ENCODE measurements around the gene ERG. TPM values are rescaled to one million over a fixed set of nuclear protein-coding genes. Genes with fewer than 3 reads are reported as not detected.

Gene ERG
- total and polyA plus RNA-seq, 2 experiments from 2014 or later: 0.14 to 0.44 TPM

DNA sequence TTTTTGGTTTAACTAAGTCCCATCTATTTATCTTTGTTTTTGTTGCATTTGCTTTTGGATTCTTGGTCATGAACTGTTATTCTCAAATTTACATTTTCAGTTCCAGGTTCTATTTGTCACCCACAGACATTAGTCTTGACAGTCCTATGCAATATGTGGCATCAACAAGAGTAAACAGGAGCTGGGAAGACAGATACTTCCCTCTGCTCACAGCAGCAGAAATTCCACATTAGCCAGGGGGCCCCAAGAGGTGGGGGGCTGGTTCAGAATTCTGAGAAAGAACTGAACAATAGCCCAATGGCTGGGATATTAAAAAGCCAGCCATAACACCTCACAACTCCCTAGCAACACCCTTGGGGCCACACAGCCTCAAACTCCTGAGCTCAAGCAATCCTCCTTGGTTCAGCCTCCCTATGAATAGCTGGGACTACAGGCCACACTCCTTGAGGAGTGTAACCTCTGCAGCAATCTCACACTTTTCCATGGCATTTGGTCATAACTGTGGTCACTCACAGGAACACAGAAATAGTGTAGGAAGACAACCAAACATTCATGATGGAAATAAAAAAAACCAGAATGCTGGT is 67.8 kb downstream of the ERG start:
- no peaks in the 10 kb centered on the region for H3K79me2 ChIP-seq (replicated peaks; ENCODE audit: insufficient read depth)
- peaks cover 4% of the 10 kb centered on the region; the same call in 2 of the 3 replicates for H3K36me3 Mint-ChIP-seq (ENCODE audit: low read depth)
- ATAC-seq: no peak
- peaks cover 8% of the 10 kb centered on the region; the same call in 2 of the 3 replicates for H3K9me3 Mint-ChIP-seq
- no peak overlapping the region for H3K4me3 Mint-ChIP-seq
- H3F3A ChIP-seq (replicated peaks; ENCODE audit: low read depth): no peaks in the 10 kb centered on the region
- no peak overlapping the region for H2AFZ ChIP-seq
- no peak overlapping the region for H3K27ac ChIP-seq (ENCODE audit: low read depth)
- H3K9me2 ChIP-seq (ENCODE audit: insufficient read depth): no peaks in the 10 kb centered on the region
- no peak overlapping the region for H3K4me2 ChIP-seq
- no peaks in the 10 kb centered on the region for H3K4me1 Mint-ChIP-seq
- H3K4me1 ChIP-seq (ENCODE audit: insufficient read depth): no peaks in the 10 kb centered on the region
- TF ChIP-seq, protein P1, sequence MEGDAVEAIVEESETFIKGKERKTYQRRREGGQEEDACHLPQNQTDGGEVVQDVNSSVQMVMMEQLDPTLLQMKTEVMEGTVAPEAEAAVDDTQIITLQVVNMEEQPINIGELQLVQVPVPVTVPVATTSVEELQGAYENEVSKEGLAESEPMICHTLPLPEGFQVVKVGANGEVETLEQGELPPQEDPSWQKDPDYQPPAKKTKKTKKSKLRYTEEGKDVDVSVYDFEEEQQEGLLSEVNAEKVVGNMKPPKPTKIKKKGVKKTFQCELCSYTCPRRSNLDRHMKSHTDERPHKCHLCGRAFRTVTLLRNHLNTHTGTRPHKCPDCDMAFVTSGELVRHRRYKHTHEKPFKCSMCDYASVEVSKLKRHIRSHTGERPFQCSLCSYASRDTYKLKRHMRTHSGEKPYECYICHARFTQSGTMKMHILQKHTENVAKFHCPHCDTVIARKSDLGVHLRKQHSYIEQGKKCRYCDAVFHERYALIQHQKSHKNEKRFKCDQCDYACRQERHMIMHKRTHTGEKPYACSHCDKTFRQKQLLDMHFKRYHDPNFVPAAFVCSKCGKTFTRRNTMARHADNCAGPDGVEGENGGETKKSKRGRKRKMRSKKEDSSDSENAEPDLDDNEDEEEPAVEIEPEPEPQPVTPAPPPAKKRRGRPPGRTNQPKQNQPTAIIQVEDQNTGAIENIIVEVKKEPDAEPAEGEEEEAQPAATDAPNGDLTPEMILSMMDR (conservative IDR thresholded peaks at IDR 0.05; ENCODE audit: low read depth in 2 of 2): no peak
- TF ChIP-seq, protein P2, sequence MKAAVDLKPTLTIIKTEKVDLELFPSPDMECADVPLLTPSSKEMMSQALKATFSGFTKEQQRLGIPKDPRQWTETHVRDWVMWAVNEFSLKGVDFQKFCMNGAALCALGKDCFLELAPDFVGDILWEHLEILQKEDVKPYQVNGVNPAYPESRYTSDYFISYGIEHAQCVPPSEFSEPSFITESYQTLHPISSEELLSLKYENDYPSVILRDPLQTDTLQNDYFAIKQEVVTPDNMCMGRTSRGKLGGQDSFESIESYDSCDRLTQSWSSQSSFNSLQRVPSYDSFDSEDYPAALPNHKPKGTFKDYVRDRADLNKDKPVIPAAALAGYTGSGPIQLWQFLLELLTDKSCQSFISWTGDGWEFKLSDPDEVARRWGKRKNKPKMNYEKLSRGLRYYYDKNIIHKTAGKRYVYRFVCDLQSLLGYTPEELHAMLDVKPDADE (IDR thresholded peaks at IDR 0.05): no peak
- TF ChIP-seq EZH2phosphoT487 (IDR thresholded peaks at IDR 0.05; ENCODE audit: unreplicated experiment): no peak
- no peak for TF ChIP-seq POLR2AphosphoS5 (IDR thresholded peaks at IDR 0.05; ENCODE audit: low read depth)
- no peak for TF ChIP-seq EZH2 (IDR thresholded peaks at IDR 0.05; ENCODE audit: low read depth, unreplicated experiment)
- no peak for TF ChIP-seq NANOG (IDR thresholded peaks at IDR 0.05; ENCODE audit: borderline replicate concordance)
- TF ChIP-seq ZNF331 (CRISPR knock-in tag; IDR thresholded peaks at IDR 0.05; ENCODE audit: low read depth): no peak
- TF ChIP-seq ZNF114 (CRISPR knock-in tag; IDR thresholded peaks at IDR 0.05): no peak
- TF ChIP-seq, protein P3, sequence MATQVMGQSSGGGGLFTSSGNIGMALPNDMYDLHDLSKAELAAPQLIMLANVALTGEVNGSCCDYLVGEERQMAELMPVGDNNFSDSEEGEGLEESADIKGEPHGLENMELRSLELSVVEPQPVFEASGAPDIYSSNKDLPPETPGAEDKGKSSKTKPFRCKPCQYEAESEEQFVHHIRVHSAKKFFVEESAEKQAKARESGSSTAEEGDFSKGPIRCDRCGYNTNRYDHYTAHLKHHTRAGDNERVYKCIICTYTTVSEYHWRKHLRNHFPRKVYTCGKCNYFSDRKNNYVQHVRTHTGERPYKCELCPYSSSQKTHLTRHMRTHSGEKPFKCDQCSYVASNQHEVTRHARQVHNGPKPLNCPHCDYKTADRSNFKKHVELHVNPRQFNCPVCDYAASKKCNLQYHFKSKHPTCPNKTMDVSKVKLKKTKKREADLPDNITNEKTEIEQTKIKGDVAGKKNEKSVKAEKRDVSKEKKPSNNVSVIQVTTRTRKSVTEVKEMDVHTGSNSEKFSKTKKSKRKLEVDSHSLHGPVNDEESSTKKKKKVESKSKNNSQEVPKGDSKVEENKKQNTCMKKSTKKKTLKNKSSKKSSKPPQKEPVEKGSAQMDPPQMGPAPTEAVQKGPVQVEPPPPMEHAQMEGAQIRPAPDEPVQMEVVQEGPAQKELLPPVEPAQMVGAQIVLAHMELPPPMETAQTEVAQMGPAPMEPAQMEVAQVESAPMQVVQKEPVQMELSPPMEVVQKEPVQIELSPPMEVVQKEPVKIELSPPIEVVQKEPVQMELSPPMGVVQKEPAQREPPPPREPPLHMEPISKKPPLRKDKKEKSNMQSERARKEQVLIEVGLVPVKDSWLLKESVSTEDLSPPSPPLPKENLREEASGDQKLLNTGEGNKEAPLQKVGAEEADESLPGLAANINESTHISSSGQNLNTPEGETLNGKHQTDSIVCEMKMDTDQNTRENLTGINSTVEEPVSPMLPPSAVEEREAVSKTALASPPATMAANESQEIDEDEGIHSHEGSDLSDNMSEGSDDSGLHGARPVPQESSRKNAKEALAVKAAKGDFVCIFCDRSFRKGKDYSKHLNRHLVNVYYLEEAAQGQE (IDR thresholded peaks at IDR 0.05; ENCODE audit: unreplicated experiment): no peak
- TF ChIP-seq STAT1 (IDR thresholded peaks at IDR 0.05; ENCODE audit: unreplicated experiment): no peak
- no peak for TF ChIP-seq JUNB (IDR thresholded peaks at IDR 0.05; ENCODE audit: unreplicated experiment)
- no peak for TF ChIP-seq CREB1 (CRISPR knock-in tag; IDR thresholded peaks at IDR 0.05; ENCODE audit: low read depth)
- no peaks in the 10 kb centered on the region for H4K20me1 ChIP-seq (replicated peaks; ENCODE audit: insufficient read depth)
- no peaks in the 10 kb centered on the region for H3K27me3 ChIP-seq (ENCODE audit: insufficient read depth)
- H3K27ac Mint-ChIP-seq: no peak overlapping the region
- DNase-seq (ENCODE audit: low spot score): no peak
- H3K27me3 Mint-ChIP-seq (ENCODE audit: insufficient read depth, low read depth, poor library complexity): peaks cover 9% of the 10 kb centered on the region
- H3K4me3 ChIP-seq: no peak overlapping the region
- no peaks in the 10 kb centered on the region for H3K36me3 ChIP-seq (ENCODE audit: insufficient read depth)
